GM23338 (cell line): ENCODE measurements around the gene SPAG7. TPM values are rescaled to one million over a fixed set of nuclear protein-coding genes. Genes with fewer than 3 reads are reported as not detected.

Experiments
- ATAC-seq: fragments of 200-7000 bp; cut with Tn5 transposase; 3 replicates; pipeline ENCODE4 v1.9.1; 2020
- DNase-seq: peaks from one replicate; pipeline ENCODE4 v3.0.0-alpha.2; 2015; ENCODE audit warnings: low spot score
- H2AFZ ChIP-seq: fragments of 200-600 bp; sonication (generic); 2 replicates; pipeline ENCODE4 v1.8.0; 2016; ENCODE audit warnings: antibody characterized with exemption, mild to moderate bottlenecking, moderate library complexity
- H3F3A ChIP-seq: fragments of 200-600 bp; sonication (generic); replicated peaks from 2 replicates; pipeline ENCODE4 v1.8.0; 2017; ENCODE audit warnings: antibody characterized with exemption, mixed run types, low read depth
- H3K27ac ChIP-seq: fragments of 200-600 bp; sonication (generic); 2 replicates; pipeline ENCODE4 v1.6.1; 2016; ENCODE audit warnings: low read depth
- H3K27me3 ChIP-seq: fragments of 200-600 bp; sonication (generic); 2 replicates; pipeline ENCODE4 v1.8.0; 2016; ENCODE audit warnings: mild to moderate bottlenecking, mixed run types, moderate library complexity; ENCODE audit not compliant: insufficient read depth
- H3K36me3 ChIP-seq: fragments of 200-600 bp; sonication (generic); 2 replicates; pipeline ENCODE4 v1.8.0; 2016; ENCODE audit warnings: mild to moderate bottlenecking; ENCODE audit not compliant: insufficient read depth
- H3K4me1 ChIP-seq: fragments of 200-600 bp; sonication (generic); 2 replicates; pipeline ENCODE4 v1.8.0; 2016; ENCODE audit warnings: mild to moderate bottlenecking, moderate library complexity; ENCODE audit not compliant: insufficient read depth
- H3K4me2 ChIP-seq: fragments of 200-600 bp; sonication (generic); 2 replicates; pipeline ENCODE4 v1.7.1; 2017; ENCODE audit warnings: mixed run types
- H3K4me3 ChIP-seq: fragments of 200-600 bp; sonication (generic); 2 replicates; pipeline ENCODE4 v1.6.1; 2016; ENCODE audit warnings: mixed run types
- H3K79me2 ChIP-seq: fragments of 200-600 bp; sonication (generic); replicated peaks from 2 replicates; pipeline ENCODE4 v1.8.0; 2017; ENCODE audit warnings: mild to moderate bottlenecking; ENCODE audit not compliant: insufficient read depth
- H3K9me2 ChIP-seq: fragments of 200-600 bp; sonication (generic); 2 replicates; pipeline ENCODE4 v1.8.0; 2017; ENCODE audit not compliant: insufficient read depth
- H4K20me1 ChIP-seq: fragments of 200-600 bp; sonication (generic); replicated peaks from 2 replicates; pipeline ENCODE4 v1.8.0; 2017; ENCODE audit warnings: mild to moderate bottlenecking; ENCODE audit not compliant: insufficient read depth
- H3K27ac Mint-ChIP-seq: 2 replicates; pipeline ENCODE4 v1.8.0; 2020; ENCODE audit warnings: inconsistent platforms, mild to moderate bottlenecking, moderate library complexity, mixed read lengths
- H3K27me3 Mint-ChIP-seq: 3 replicates; pipeline ENCODE4 v1.8.0; 2022; ENCODE audit warnings: low read depth, mild to moderate bottlenecking, moderate library complexity, mixed read lengths, inconsistent platforms; ENCODE audit not compliant: insufficient read depth, poor library complexity
- H3K36me3 Mint-ChIP-seq: 3 replicates; pipeline ENCODE4 v1.8.0; 2021; ENCODE audit warnings: low read depth, mild to moderate bottlenecking, inconsistent platforms, moderate library complexity, mixed read lengths
- H3K4me1 Mint-ChIP-seq: 3 replicates; pipeline ENCODE4 v1.8.0; 2020; ENCODE audit warnings: mild to moderate bottlenecking, inconsistent platforms, mixed read lengths
- H3K4me3 Mint-ChIP-seq: 3 replicates; pipeline ENCODE4 v1.8.0; 2021; ENCODE audit warnings: moderate library complexity, mild to moderate bottlenecking, inconsistent platforms, mixed read lengths
- H3K9me3 Mint-ChIP-seq: 3 replicates; pipeline ENCODE4 v1.8.0; 2020; ENCODE audit warnings: moderate library complexity, mild to moderate bottlenecking, inconsistent platforms, mixed read lengths
- EZH2 ChIP-seq: fragments of 200-600 bp; sonication (generic); IDR thresholded peaks from one replicate; pipeline ENCODE4 v1.8.0; 2017; ENCODE audit warnings: antibody characterized with exemption, mild to moderate bottlenecking, low read depth; ENCODE audit not compliant: unreplicated experiment
- EZH2phosphoT487 ChIP-seq: fragments of 200-600 bp; sonication (generic); IDR thresholded peaks from one replicate; pipeline ENCODE4 v1.8.1; 2018; ENCODE audit warnings: antibody characterized with exemption; ENCODE audit not compliant: unreplicated experiment
- NANOG ChIP-seq: IDR thresholded peaks from 2 replicates; pipeline ENCODE4 v1.6.1; 2016; ENCODE audit warnings: antibody characterized with exemption, borderline replicate concordance
- STAT1 ChIP-seq: IDR thresholded peaks from one replicate; pipeline ENCODE4 v1.6.1; 2016; ENCODE audit warnings: antibody characterized with exemption; ENCODE audit not compliant: unreplicated experiment
- ZNF114 ChIP-seq: fragments of 250-450 bp; sonication (Bioruptor Pico); IDR thresholded peaks from 2 replicates; pipeline ENCODE4 v1.5.0; 2020; ENCODE audit warnings: mild to moderate bottlenecking, moderate library complexity
- polyA plus RNA-seq: library from polyadenylated mRNA; unstranded; fragments of >200 nt; fragmentation: Nextera tagmentation; extraction: Ambion mirVana; gene quantifications from 2 replicates; pipeline ENCODE4 v1.2.1, GENCODE V29; 2016
- total RNA-seq: library from RNA; depleted of rRNA; stranded (reverse); fragments of >200 nt; shearing (Covaris generic); gene quantifications from 2 replicates; pipeline ENCODE4 v1.2.3, GENCODE V29; 2014
- TF ChIP-seq, protein P1 (sequence below): fragments of 250-450 bp; sonication (Bioruptor Pico); IDR thresholded peaks from 2 replicates; pipeline ENCODE4 v1.5.0; 2020; ENCODE audit warnings: mild to moderate bottlenecking, moderate library complexity
- TF ChIP-seq, protein P2 (sequence below): IDR thresholded peaks from one replicate; pipeline ENCODE4 v1.6.1; 2018; ENCODE audit warnings: antibody characterized with exemption; ENCODE audit not compliant: unreplicated experiment
- TF ChIP-seq, protein P3 (sequence below): IDR thresholded peaks from 2 replicates; pipeline ENCODE4 v1.6.1; 2016; ENCODE audit warnings: antibody characterized with exemption
- TF ChIP-seq, protein P4 (sequence below), 2 experiments: fragments of 200-600 bp in 1 of 2; sonication (generic) in 1 of 2; conservative IDR thresholded peaks; 2 replicates each; pipeline versions ENCODE4 v1.5.1 to v1.6.1; 2016 to 2017; ENCODE audit warnings: antibody characterized with exemption in 2 of 2, low read depth in 2 of 2, mild to moderate bottlenecking in 2 of 2, moderate library complexity in 1 of 2

SPAG7 gene
- total and polyA plus RNA-seq, 2 experiments from 2014 or later, result 77.9 to 226 TPM

DNA sequence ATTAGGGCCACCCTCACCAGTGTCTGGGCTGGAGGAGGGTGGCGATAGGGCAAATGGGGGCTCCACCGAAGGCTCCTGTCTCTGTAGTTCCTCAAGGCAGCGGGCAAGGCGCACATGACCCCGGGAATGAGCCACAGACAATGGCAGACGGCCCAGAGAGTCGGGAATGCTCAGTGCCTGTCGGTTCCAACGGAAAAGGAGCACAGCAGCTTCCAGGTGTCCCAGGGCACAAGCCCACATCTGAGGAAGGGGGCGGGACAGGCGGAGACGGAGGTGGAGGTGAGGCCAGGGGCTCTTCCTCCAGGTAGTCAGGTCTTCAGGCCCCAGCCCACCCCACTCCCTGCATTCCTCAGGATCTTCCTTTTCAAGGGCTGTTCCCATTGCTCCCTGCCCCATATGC, 5.1 kb upstream of the SPAG7 start:
- Histone ChIP-seq H3K27me3 (peaks cover 48% of the 10 kb centered on the region), H3K4me2 (peak overlapping the region; percentile 57; the same call in 1 of the 2 replicates), H3K9me2 (no peaks in the 10 kb centered on the region), H3K36me3 (no peaks in the 10 kb centered on the region), H3K27ac (no peak overlapping the region), H2AFZ (no peak overlapping the region), H3K4me3 (no peak overlapping the region), H3K79me2 (peaks cover 16% of the 10 kb centered on the region), H3F3A (peaks cover 10% of the 10 kb centered on the region; the same call in 1 of the 2 replicates), H4K20me1 (0 out of 2 replicates have a peak, but pooled peaks cover 9% of the 10 kb centered on the region), H3K4me1 (peaks cover 17% of the 10 kb centered on the region)
- peaks cover 52% of the 10 kb centered on the region for H3K27me3 Mint-ChIP-seq
- DNase-seq (peak; percentile 69), ATAC-seq (peak; percentile 8)
- peak overlapping the region; percentile 39; the same call in 1 of the 3 replicates for H3K4me3 Mint-ChIP-seq
- H3K4me1 Mint-ChIP-seq, result peaks cover 29% of the 10 kb centered on the region
- H3K36me3 Mint-ChIP-seq, result peaks cover 44% of the 10 kb centered on the region
- no peak for TF ChIP-seq NANOG
- H3K9me3 Mint-ChIP-seq, result no peaks in the 10 kb centered on the region
- H3K27ac Mint-ChIP-seq, result no peak overlapping the region

DNA sequence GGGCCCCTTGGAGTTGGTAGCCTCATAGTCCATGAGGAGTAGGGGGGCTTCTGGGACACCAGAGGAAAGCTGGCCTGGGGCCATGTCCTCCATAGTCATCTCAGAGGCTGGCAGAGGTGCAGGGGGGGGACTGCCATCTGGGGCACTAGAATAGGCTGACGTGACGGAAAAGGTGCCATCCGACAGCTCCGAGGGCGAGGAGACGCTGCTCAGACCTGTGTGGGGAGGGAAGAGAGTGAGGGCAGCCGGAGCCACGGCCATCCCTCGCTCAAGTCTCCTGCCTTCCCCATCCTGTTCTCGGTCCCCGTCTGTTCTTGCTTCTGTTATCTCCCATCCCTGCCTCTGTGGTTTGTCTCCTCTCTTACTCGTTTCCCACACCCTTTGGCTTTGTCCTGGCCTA, 4.7 kb upstream of the SPAG7 start:
- H3K9me2 ChIP-seq, result no peaks in the 10 kb centered on the region
- peaks cover 44% of the 10 kb centered on the region for H3K36me3 Mint-ChIP-seq
- peak overlapping the region; percentile 57; the same call in 1 of the 2 replicates for H3K4me2 ChIP-seq
- DNase-seq, result no peak
- H3K27me3 Mint-ChIP-seq, result peaks cover 47% of the 10 kb centered on the region
- no peaks in the 10 kb centered on the region for H3K9me3 Mint-ChIP-seq
- H3F3A ChIP-seq, result peaks cover 10% of the 10 kb centered on the region; the same call in 1 of the 2 replicates
- no peak overlapping the region for H3K27ac ChIP-seq
- peaks cover 17% of the 10 kb centered on the region for H3K4me1 ChIP-seq
- peaks cover 16% of the 10 kb centered on the region for H3K79me2 ChIP-seq
- ATAC-seq, result no peak
- no peak overlapping the region for H2AFZ ChIP-seq
- no peaks in the 10 kb centered on the region for H3K36me3 ChIP-seq
- no peak overlapping the region for H3K4me3 Mint-ChIP-seq
- peaks cover 29% of the 10 kb centered on the region for H3K4me1 Mint-ChIP-seq
- peaks cover 44% of the 10 kb centered on the region for H3K27me3 ChIP-seq
- H3K4me3 ChIP-seq, result no peak overlapping the region
- H3K27ac Mint-ChIP-seq, result no peak overlapping the region
- 0 out of 2 replicates have a peak, but pooled peaks cover 9% of the 10 kb centered on the region for H4K20me1 ChIP-seq
- TF ChIP-seq, protein P1, sequence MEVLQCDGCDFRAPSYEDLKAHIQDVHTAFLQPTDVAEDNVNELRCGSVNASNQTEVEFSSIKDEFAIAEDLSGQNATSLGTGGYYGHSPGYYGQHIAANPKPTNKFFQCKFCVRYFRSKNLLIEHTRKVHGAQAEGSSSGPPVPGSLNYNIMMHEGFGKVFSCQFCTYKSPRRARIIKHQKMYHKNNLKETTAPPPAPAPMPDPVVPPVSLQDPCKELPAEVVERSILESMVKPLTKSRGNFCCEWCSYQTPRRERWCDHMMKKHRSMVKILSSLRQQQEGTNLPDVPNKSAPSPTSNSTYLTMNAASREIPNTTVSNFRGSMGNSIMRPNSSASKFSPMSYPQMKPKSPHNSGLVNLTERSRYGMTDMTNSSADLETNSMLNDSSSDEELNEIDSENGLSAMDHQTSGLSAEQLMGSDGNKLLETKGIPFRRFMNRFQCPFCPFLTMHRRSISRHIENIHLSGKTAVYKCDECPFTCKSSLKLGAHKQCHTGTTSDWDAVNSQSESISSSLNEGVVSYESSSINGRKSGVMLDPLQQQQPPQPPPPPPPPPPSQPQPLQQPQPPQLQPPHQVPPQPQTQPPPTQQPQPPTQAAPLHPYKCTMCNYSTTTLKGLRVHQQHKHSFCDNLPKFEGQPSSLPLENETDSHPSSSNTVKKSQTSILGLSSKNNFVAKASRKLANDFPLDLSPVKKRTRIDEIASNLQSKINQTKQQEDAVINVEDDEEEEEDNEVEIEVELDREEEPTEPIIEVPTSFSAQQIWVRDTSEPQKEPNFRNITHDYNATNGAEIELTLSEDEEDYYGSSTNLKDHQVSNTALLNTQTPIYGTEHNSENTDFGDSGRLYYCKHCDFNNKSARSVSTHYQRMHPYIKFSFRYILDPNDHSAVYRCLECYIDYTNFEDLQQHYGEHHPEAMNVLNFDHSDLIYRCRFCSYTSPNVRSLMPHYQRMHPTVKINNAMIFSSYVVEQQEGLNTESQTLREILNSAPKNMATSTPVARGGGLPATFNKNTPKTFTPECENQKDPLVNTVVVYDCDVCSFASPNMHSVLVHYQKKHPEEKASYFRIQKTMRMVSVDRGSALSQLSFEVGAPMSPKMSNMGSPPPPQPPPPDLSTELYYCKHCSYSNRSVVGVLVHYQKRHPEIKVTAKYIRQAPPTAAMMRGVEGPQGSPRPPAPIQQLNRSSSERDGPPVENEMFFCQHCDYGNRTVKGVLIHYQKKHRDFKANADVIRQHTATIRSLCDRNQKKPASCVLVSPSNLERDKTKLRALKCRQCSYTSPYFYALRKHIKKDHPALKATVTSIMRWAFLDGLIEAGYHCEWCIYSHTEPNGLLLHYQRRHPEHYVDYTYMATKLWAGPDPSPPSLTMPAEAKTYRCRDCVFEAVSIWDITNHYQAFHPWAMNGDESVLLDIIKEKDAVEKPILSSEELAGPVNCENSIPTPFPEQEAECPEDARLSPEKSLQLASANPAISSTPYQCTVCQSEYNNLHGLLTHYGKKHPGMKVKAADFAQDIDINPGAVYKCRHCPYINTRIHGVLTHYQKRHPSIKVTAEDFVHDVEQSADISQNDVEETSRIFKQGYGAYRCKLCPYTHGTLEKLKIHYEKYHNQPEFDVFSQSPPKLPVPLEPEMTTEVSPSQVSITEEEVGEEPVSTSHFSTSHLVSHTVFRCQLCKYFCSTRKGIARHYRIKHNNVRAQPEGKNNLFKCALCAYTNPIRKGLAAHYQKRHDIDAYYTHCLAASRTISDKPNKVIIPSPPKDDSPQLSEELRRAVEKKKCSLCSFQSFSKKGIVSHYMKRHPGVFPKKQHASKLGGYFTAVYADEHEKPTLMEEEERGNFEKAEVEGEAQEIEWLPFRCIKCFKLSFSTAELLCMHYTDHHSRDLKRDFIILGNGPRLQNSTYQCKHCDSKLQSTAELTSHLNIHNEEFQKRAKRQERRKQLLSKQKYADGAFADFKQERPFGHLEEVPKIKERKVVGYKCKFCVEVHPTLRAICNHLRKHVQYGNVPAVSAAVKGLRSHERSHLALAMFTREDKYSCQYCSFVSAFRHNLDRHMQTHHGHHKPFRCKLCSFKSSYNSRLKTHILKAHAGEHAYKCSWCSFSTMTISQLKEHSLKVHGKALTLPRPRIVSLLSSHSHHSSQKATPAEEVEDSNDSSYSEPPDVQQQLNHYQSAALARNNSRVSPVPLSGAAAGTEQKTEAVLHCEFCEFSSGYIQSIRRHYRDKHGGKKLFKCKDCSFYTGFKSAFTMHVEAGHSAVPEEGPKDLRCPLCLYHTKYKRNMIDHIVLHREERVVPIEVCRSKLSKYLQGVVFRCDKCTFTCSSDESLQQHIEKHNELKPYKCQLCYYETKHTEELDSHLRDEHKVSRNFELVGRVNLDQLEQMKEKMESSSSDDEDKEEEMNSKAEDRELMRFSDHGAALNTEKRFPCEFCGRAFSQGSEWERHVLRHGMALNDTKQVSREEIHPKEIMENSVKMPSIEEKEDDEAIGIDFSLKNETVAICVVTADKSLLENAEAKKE (CRISPR knock-in tag), result no peak
- no peak for TF ChIP-seq STAT1
- TF ChIP-seq, protein P2, sequence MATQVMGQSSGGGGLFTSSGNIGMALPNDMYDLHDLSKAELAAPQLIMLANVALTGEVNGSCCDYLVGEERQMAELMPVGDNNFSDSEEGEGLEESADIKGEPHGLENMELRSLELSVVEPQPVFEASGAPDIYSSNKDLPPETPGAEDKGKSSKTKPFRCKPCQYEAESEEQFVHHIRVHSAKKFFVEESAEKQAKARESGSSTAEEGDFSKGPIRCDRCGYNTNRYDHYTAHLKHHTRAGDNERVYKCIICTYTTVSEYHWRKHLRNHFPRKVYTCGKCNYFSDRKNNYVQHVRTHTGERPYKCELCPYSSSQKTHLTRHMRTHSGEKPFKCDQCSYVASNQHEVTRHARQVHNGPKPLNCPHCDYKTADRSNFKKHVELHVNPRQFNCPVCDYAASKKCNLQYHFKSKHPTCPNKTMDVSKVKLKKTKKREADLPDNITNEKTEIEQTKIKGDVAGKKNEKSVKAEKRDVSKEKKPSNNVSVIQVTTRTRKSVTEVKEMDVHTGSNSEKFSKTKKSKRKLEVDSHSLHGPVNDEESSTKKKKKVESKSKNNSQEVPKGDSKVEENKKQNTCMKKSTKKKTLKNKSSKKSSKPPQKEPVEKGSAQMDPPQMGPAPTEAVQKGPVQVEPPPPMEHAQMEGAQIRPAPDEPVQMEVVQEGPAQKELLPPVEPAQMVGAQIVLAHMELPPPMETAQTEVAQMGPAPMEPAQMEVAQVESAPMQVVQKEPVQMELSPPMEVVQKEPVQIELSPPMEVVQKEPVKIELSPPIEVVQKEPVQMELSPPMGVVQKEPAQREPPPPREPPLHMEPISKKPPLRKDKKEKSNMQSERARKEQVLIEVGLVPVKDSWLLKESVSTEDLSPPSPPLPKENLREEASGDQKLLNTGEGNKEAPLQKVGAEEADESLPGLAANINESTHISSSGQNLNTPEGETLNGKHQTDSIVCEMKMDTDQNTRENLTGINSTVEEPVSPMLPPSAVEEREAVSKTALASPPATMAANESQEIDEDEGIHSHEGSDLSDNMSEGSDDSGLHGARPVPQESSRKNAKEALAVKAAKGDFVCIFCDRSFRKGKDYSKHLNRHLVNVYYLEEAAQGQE, result no peak
- TF ChIP-seq ZNF114, result no peak
- TF ChIP-seq EZH2, result no peak
- TF ChIP-seq EZH2phosphoT487, result no peak
- TF ChIP-seq NANOG, result no peak
- TF ChIP-seq, protein P3, sequence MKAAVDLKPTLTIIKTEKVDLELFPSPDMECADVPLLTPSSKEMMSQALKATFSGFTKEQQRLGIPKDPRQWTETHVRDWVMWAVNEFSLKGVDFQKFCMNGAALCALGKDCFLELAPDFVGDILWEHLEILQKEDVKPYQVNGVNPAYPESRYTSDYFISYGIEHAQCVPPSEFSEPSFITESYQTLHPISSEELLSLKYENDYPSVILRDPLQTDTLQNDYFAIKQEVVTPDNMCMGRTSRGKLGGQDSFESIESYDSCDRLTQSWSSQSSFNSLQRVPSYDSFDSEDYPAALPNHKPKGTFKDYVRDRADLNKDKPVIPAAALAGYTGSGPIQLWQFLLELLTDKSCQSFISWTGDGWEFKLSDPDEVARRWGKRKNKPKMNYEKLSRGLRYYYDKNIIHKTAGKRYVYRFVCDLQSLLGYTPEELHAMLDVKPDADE, result no peak
- TF ChIP-seq, protein P4, sequence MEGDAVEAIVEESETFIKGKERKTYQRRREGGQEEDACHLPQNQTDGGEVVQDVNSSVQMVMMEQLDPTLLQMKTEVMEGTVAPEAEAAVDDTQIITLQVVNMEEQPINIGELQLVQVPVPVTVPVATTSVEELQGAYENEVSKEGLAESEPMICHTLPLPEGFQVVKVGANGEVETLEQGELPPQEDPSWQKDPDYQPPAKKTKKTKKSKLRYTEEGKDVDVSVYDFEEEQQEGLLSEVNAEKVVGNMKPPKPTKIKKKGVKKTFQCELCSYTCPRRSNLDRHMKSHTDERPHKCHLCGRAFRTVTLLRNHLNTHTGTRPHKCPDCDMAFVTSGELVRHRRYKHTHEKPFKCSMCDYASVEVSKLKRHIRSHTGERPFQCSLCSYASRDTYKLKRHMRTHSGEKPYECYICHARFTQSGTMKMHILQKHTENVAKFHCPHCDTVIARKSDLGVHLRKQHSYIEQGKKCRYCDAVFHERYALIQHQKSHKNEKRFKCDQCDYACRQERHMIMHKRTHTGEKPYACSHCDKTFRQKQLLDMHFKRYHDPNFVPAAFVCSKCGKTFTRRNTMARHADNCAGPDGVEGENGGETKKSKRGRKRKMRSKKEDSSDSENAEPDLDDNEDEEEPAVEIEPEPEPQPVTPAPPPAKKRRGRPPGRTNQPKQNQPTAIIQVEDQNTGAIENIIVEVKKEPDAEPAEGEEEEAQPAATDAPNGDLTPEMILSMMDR (conservative IDR thresholded peaks at IDR 0.05; ENCODE audit: low read depth in 2 of 2), result no peak
